GM21529 (cell line): ENCODE measurements around the gene KLHL24.
A peak's percentile ranks its signal among the peaks of the same experiment; 100 is the strongest.
"Not testable (repeated sequence)": the region's sequence is repeated elsewhere in the genome, so short reads cannot be mapped to it uniquely, and the experiment has no call there.

ENCODE experiments used
- ATAC-seq: cut with Tn5 transposase; IDR thresholded peaks from one replicate; pipeline ENCODE4 v1.9.1; 2021; ENCODE audit not compliant: unreplicated experiment

Gene KLHL24

GRCh38 chr3:183635431-183636220, at the start of gene KLHL24:
TSS of gene KLHL24 (plus strand) at chr3:183635623. CDS start at chr3:183650357, 14,734 bp downstream.
- ATAC-seq, result peak; percentile 85

- ATAC-seq, result no peak
Measured at GRCh38 chr3:183586477-183586876, 48.9 kb upstream of the KLHL24 start.

- no peak for ATAC-seq
Measured at GRCh38 chr3:183587336-183587735, 48.1 kb upstream of the KLHL24 start.

GRCh38 chr3:183590442-183590841, 45.0 kb upstream of the KLHL24 start:
- no peak for ATAC-seq

GRCh38 chr3:183591881-183592521, 43.4 kb upstream of the KLHL24 start:
- peak; percentile 95 for ATAC-seq

- no peak for ATAC-seq
Measured at GRCh38 chr3:183592821-183593220, 42.6 kb upstream of the KLHL24 start.

GRCh38 chr3:183594636-183595035, 40.8 kb upstream of the KLHL24 start:
- ATAC-seq, result no peak

GRCh38 chr3:183597959-183598358, 37.5 kb upstream of the KLHL24 start:
- ATAC-seq, result no peak

GRCh38 chr3:183611326-183611725, 24.1 kb upstream of the KLHL24 start:
- ATAC-seq, result not testable (repeated sequence)

- ATAC-seq, result no peak
Measured at GRCh38 chr3:183613366-183614285, 21.8 kb upstream of the KLHL24 start.

- ATAC-seq, result no peak
Measured at GRCh38 chr3:183618542-183618941, 16.9 kb upstream of the KLHL24 start.

GRCh38 chr3:183619010-183619409, 16.4 kb upstream of the KLHL24 start:
- no peak for ATAC-seq

- ATAC-seq, result no peak
Measured at GRCh38 chr3:183619624-183620251, 15.7 kb upstream of the KLHL24 start.

- no peak for ATAC-seq
Measured at GRCh38 chr3:183620252-183620628, 15.2 kb upstream of the KLHL24 start.

GRCh38 chr3:183622473-183622872, 12.9 kb upstream of the KLHL24 start:
- ATAC-seq, result not testable (repeated sequence)

- no peak for ATAC-seq
Measured at GRCh38 chr3:183626877-183627594, 8.4 kb upstream of the KLHL24 start.

- no peak for ATAC-seq
Measured at GRCh38 chr3:183629546-183630301, 5.7 kb upstream of the KLHL24 start.

- ATAC-seq, result no peak
Measured at GRCh38 chr3:183631715-183632114, 3.7 kb upstream of the KLHL24 start.

- ATAC-seq, result not testable (repeated sequence)
Measured at GRCh38 chr3:183632725-183633124, 2.7 kb upstream of the KLHL24 start.

GRCh38 chr3:183634707-183635106, 716 bp upstream of the KLHL24 start:
- no peak for ATAC-seq
